Right kidney (tissue), 1 donor: ENCODE measurements around the gene BBS9.
A peak's percentile ranks its signal among the peaks of the same experiment; 100 is the strongest.
"Not testable (repeated sequence)": the region's sequence is repeated elsewhere in the genome, so short reads cannot be mapped to it uniquely, and the experiment has no call there.

Experiments
- DNase-seq: peaks from one replicate; pipeline ENCODE4 v3.0.0-alpha.2; 2016

The BBS9 gene

DNA sequence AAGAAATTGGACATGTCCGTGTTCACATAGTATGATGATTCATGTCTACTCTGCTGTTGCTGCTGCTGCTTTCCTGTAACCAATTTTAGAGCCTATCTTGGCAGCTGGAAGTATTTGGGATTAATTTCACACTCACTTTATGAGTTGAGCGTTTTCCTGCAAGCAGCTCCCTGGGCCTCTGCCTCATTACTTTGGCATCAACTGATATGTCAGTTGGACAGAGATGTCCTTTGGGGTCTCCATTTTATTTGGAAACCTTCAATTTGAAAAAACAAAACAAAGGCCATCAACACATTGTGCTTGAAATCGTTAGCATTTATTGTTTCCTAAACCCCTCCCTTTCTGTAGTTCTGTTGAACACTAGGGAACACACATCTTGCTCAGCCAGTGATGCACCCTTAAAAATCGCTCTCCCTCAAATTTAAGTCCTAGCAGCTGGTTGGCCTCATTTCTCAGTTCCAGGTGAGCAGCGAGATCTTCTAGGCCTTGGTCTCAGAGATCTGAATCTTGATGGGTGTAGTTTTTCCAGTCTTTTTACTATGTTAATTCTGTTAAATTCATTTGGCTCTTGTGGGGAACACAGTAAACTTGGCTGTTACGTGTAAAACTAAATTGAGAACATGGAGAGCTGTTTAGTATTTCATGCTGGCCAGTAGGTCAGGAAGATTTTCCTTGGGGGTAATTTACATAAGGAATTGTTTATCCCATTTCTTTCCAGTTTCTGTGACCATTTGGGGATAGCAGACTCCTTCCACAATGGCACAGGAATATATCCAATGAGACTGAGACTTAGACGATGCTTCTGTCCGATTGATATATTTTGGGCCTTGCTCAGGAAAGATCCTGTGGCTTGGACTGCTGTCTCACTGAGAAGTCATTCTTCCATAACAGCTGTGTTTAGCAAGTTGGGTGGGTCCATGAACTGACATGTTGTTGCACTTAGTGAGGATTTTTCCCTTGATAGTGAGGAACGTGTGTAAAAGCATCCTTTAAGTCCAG is 371.6 kb downstream of the BBS9 start:
- DNase-seq, result no peak

GRCh38 chr7:33503014-33503413 is 373.6 kb downstream of the BBS9 start:
- DNase-seq, result no peak

- no peak for DNase-seq
Measured at GRCh38 chr7:33503736-33504135, 374.4 kb downstream of the BBS9 start.

- no peak for DNase-seq
Measured at GRCh38 chr7:33504266-33504665, 374.9 kb downstream of the BBS9 start.

GRCh38 chr7:33509206-33509605 is 379.8 kb downstream of the BBS9 start:
- DNase-seq, result no peak

GRCh38 chr7:33511778-33512177 is 382.4 kb downstream of the BBS9 start:
- DNase-seq, result no peak

DNA sequence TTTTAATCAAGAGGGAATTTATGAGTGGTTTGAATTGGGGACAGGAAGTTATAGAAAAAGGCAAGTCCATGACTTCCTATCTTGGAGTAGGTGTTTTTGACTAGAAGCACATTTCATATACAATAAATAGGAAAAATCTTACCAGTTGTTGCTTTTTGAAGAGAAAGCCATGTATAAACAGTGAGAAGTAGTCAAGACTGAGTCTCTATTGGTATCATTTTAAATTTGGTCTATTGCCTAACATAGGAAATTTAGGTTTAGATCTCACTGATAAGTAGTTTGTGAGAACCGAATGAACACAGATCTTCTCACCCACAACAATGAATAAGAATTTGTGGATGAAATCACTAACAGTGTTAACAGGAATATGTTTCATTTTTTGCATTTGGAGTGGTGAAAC is 387.2 kb downstream of the BBS9 start:
- DNase-seq, result no peak

DNA sequence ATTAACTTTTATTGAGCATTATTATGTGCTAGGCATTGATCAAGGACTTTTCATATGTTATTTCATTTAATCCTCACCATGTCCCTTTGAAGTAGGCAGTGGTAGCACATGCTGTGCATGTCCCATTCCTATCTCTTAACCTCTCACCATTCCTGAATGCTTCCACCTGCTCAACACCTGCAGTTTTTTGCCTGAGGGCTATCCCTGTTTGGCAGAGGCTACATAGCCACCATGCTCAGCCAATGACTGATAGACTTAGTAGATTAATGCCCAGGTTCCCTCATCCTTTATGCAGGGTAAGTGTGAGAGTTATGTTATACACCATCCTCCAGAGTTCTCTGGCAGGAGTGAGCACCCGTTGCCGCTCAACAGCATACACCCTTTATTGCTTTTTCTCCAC is 387.8 kb downstream of the BBS9 start:
- DNase-seq, result no peak

DNA sequence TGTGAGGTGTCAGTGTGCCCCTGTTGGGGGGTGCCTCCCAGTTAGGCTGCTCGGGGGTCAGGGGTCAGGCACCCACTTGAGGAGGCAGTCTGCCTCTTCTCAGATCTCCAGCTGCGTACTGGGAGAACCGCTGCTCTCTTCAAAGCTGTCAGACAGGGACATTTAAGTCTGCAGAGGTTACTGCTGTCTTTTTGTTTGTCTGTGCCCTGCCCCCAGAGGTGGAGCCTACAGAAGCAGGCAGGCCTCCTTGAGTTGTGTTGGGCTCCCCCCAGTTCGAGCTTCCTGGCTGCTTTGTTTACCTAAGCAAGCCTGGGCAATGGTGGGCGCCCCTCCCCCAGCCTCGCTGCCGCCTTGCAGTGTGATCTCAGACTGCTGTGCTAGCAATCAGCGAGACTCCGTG is 397.6 kb downstream of the BBS9 start:
- DNase-seq, result not testable (repeated sequence)

- DNase-seq, result not testable (repeated sequence)
Measured at GRCh38 chr7:33527613-33528012, 398.2 kb downstream of the BBS9 start.

DNA sequence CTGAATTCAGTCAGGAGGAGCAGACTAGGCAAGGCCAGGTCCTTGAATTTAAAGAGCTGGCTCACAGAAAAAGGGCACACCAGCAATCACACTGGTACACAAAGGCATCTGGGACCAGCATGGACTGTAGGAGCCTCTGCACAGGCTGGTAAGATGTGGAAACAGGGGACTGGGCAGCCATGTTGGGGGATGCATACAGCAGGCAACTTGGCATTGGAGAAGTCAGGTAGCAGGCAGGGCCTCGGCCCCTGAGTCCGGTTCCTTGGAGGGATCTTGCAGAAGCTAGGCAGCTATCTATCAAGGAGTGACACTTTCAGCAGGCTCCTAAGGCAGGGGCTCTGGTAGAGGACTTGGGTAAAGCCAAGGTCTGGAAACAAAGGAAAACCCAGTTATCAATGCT is 399.7 kb downstream of the BBS9 start:
- no peak for DNase-seq

- no peak for DNase-seq
Measured at GRCh38 chr7:33530664-33531063, 401.3 kb downstream of the BBS9 start.

DNA sequence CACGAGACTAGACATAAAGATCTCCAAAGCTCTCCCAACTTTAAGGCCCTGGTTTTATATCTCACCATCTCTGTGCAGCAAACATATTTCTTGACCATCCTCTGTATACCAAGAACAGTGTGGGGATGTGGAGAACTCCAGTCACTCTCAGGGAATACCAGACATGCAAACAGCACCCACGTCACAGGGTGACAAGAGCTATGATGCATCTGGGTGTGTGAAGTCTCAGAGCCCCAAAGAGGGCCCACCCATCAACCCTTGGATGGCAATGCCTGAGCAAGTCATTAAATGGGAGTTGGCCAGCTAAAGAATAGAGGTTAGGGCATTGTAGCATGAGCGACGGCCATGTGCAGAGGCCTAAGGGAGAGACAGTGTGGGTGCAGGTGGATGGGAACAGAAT is 402.5 kb downstream of the BBS9 start:
- DNase-seq, result no peak

DNA sequence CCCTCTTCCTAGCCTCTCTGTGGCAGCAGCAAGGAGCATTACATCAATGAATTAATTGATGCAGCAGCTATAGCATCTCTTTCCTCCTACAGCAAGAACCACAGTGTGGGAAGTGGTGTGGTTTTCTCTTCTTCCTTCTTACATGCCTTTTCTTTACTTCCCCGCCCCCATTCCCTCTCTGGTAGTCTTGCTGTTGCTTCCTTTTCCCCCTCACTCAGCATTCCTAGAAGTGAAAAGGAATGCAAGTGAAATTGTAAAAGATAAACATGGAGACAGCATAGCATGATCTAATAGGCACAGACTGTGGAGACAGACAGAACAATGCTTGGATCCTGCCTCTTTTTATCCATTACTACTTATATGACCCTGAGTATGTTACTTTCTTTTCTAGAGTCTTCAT is 405.5 kb downstream of the BBS9 start:
- DNase-seq, result no peak

GRCh38 chr7:33535989-33536388 is 406.6 kb downstream of the BBS9 start:
- peak; percentile 25 for DNase-seq

DNA sequence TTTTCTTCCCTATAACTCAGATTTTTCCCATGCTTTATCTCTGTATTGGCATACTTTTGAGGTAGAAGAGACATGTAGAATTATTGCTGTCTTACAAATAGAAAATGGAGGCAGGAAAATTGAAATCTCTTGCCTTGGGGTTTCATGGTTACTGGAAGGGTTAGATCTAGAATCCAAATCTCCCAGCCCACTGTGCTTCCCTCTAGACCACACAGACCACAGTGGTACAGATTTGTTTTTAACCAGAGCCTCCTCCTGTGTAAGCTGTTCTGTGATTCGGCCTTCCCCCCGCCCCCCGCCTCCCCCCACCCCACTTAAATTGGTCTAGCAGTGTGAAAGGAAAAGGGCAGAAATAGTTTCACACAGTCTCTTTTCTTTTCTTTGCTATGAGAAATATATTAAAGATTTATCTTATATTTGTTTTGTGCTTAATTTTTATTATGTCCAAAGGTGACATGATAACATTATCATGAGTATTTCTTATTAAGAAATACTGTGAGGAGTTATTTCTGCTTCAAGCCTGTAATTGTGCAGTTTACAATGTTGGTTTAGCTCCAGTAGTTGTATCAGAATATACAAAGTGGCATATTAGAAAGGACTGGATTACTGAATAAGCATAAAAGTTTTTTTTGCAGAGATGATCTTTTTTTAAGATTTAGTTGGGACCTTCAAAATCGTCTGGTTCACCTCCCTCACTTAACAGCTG is 407.2 kb downstream of the BBS9 start:
- DNase-seq, result no peak

DNA sequence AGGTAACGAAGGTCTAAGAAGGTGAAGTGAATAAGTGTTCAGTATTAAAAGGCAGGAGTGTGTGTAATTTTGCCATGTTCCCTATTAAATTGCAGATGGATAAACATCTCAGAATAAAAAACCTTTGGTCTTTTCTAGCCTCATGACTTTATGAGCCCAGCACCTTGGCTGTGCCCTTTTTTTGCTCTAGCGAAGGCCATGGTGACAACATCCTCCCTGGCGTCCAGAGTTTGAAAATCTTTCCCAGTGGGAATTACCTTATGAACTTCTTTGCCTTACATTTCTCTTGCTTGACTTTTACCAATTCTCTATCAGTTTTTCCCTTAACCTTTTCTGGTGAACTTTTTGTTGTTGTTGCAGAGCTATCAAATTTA is 407.7 kb downstream of the BBS9 start:
- DNase-seq, result peak; percentile 9

- no peak for DNase-seq
Measured at GRCh38 chr7:33539198-33539597, 409.8 kb downstream of the BBS9 start.

DNA sequence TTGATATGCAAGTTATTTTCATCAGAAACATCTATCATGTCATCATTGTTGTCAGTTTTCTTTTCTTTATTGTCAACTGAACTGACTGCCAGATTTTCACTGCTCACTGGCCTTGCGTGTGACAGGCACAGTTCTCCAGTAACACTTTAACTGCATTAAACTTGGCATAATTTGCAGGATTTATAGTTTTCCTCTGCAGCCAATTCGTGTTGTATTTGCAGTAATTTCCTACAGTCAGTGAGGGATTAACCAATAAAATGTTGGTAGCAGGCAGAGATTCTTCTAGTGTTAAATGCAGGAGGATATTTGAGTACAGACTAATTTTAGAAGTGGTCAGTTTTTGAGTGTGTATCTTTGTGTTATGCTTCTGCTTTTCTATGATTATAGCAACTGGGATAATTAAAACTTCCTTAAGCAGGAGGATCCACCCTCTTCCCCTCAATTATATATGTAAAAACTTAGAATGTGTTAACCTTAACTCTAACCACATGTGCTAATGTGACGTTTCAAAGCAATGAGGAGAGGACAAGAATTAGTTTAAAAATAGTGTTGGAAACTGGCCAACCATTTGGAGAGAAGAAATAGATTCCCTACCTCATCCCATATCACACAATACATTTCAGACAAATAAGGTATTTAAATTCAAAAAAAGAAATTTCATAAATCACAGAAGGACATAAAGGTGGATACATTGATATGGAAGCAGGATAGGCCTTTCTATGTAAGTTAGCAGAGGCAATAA is 410.5 kb downstream of the BBS9 start:
- DNase-seq, result no peak

DNA sequence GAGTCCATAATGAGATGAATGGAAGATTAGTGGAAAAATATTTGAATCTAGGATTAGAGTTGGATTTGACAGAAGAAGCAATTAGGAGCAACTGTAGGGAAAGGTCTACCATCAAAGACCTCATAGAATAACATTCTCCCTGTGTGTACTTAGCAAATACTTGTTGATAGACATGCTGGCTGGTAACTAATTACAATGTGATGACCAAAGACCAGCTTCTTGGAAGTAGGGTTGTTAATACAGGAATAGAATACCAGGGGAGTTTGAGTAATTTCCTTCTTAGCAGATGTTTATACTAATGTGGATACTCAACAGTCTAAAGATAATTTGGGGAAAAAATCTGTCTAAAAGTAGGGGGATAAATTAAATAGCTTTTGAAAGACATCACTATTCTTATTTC is 418.5 kb downstream of the BBS9 start:
- no peak for DNase-seq

DNA sequence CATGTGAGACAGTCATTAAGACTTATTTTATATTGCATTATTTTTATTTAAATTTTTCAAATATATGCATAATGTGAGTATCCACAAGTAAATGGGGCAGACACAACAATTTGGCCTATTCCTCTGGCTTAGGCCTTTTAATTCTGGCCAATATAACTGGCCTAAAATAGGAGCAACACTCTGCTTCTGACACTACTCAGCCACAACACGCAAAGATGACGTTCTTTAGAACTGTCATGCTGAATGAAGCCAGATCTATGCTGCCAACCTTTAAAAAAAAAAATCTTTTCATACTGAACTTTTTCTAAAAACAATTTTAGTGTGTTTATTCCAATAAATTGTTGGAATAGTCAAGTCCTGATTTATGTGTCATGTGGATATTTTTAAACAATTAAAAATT is 421.0 kb downstream of the BBS9 start:
- no peak for DNase-seq

- DNase-seq, result no peak
Measured at GRCh38 chr7:33550979-33551378, 421.6 kb downstream of the BBS9 start.

DNA sequence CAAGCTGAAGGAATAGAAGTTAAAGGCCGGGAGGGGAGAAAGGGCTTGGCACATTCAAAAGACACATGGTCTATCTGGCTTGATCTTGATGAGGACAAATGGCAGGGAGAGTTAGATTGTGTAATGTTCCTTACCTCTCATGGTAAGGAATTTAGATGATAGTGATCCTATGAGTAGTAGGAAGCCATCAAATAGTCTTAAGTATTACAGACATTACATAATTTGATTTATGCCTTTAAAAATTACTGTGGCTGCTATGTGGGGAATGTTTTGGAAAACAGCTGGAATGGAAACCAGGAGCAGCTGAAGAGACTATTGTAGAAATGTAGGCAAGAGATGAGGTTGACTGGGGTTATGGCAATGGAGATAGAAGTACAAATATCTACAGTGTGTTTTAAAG is 424.7 kb downstream of the BBS9 start:
- no peak for DNase-seq
